Activated naive CD4-positive, alpha-beta T cell treated with anti-CD3 and anti-CD28 coated beads for 36 hours (primary cell): Measurements from ENCODE around the gene C22orf42. TPM values are rescaled to one million over a fixed set of nuclear protein-coding genes. Genes with fewer than 3 reads are reported as not detected.

ENCODE experiments used
- CTCF ChIA-PET: fragments of 350-600 bp; sonication (Branson Sonifier 250); formaldehyde crosslinking; loops from one replicate; lab custom pipeline; 2021; ENCODE audit warnings: antibody characterized with exemption; lab: Charles Lee
- DNase-seq: peaks from one replicate; pipeline ENCODE4 v3.0.0-alpha.2; 2020
- H3K27ac Mint-ChIP-seq: one replicate; pipeline ENCODE4 v1.8.0; 2021; ENCODE audit warnings: mild to moderate bottlenecking, mixed read lengths
- H3K27me3 Mint-ChIP-seq: one replicate; pipeline ENCODE4 v1.8.0; 2021; ENCODE audit warnings: low read depth, mixed read lengths
- H3K36me3 Mint-ChIP-seq: one replicate; pipeline ENCODE4 v1.8.0; 2021; ENCODE audit warnings: low read depth, mixed read lengths
- H3K4me1 Mint-ChIP-seq: one replicate; pipeline ENCODE4 v1.8.0; 2021; ENCODE audit warnings: low read depth, mixed read lengths
- H3K4me3 Mint-ChIP-seq: one replicate; pipeline ENCODE4 v1.8.0; 2021; ENCODE audit warnings: mild to moderate bottlenecking, moderate library complexity, mixed read lengths
- H3K9me3 Mint-ChIP-seq: one replicate; pipeline ENCODE4 v1.8.0; 2021; ENCODE audit warnings: mixed read lengths
- intact Hi-C: fragments of 100-400 bp; cut with micrococcal nuclease; formaldehyde crosslinking; loops from one replicate; pipeline ENCODE4 v1.15.1; 2023
- total RNA-seq, 2 experiments: library from RNA; stranded (reverse); gene quantifications; one replicate each; pipeline ENCODE4 v1.2.3, GENCODE V29; 2021

C22orf42 gene
- total RNA-seq, result not detected

DNA sequence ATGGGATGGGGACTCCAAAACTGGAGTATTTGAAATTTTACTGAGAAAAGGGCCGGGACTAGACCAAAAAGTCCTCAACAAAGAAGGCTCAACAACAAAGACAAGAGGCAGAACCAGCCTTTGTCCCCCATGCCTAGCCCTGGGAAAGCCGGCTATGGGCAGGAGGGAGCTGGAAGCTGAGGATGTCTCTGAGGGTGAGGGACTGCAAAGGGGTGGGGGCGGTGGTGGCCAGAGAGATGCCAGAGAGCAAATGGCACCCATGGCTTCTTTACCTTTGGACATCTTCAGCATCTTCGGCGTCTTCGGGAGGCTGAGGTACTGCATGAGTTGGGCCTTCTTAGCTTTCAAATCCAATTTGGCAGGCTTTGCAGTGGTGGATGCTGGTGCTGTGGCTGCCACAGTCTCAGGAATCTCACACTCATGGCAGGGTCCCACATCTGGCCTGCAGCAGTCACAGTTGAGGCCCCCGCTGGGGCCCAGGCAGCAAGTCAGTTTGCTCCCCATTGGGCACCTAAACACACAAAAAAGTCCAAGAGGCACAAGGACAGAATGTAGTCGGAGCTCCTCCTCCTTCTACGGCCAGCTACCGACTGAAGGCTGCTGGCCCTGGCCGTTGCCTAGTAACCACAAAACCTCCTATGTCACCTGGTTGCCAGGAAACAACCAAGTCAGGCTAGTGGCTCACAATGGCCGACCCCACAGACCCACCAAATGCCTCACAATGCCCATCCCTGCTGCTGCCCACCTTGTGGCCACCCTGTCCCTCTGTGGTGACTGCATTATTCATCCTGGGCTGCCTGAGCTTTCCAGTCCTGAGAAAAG, at the start of gene C22orf42:
Gene C22orf42, minus strand, starts transcription at position 592 of the 822 bp plus-strand sequence. Its CDS starts 88 bp downstream, at position 504.
- H3K36me3 Mint-ChIP-seq, result no peaks in the 10 kb centered on the region
- no peak within 1 kb of the TSS for H3K27ac Mint-ChIP-seq
- CTCF ChIA-PET, result interaction anchor here (1.1 kb wide), 1 partner anchor 365 kb away, joined by 3 read pairs; no protein-coding TSS in a partner anchor
- peaks cover 3% of the 10 kb centered on the region for H3K4me1 Mint-ChIP-seq
- DNase-seq, result no peak
- no peaks in the 10 kb centered on the region for H3K27me3 Mint-ChIP-seq
- no peaks in the 10 kb centered on the region for H3K9me3 Mint-ChIP-seq
- H3K4me3 Mint-ChIP-seq, result no peak within 1 kb of the TSS
- intact Hi-C loops, result no loop called here

DNA sequence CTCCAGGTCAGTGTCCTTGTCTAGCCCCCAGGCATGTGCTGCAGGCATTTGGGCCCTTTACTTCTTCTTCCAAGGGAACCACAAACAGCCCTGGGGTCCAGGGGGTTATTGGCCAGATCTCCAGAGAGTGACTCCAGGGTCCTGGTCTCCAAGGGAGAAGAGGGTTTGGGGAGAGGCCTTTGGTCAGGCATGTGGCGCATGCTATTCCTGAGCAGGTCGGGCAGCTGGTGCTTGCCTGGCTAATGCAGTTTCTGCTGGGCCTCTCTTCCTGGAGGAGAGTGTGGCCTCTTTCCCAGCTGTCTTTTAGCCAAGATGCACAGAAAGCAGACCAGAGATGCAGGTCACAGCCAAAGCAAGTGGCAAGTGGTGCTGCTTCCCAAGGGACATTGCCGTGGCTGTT, 49.6 kb upstream of the C22orf42 start:
- no peak for DNase-seq
- no peaks in the 10 kb centered on the region for H3K9me3 Mint-ChIP-seq
- H3K27ac Mint-ChIP-seq, result no peak overlapping the region
- CTCF ChIA-PET, result no interaction called here
- no peak overlapping the region for H3K4me3 Mint-ChIP-seq
- peaks cover 9% of the 10 kb centered on the region for H3K27me3 Mint-ChIP-seq
- intact Hi-C loops, result no loop called here
- H3K36me3 Mint-ChIP-seq, result no peaks in the 10 kb centered on the region
- peaks cover 8% of the 10 kb centered on the region for H3K4me1 Mint-ChIP-seq

DNA sequence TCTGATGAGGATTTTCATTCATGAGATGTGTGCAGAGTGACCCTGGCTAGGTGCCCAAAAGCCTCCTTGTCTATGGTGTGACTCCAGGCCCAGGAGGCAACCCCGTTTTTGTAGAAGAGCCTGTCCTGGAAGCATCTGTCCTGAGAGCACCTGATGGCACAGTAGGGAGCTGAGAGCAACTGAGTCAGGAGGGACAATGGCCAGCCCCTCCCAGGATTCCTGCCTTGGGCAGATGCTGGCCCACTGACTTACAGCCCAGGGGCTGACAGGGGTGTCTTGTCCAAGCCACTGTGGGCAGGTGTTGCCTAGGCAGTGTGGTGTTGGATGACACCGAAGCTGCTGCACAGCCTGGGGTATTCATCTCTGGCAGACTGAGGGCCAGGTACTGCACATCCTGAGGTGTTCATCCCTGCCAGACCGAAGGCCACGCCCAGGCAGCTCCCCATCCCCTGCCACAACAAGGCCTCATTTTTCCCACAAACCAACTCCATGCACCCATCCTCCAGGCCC, 48.9 kb upstream of the C22orf42 start:
- no peaks in the 10 kb centered on the region for H3K9me3 Mint-ChIP-seq
- CTCF ChIA-PET, result no interaction called here

GRCh38 chr22:32206774-32207758, 48.0 kb upstream of the C22orf42 start:
- peak; percentile 50 for DNase-seq
- CTCF ChIA-PET, result no interaction called here
- no peaks in the 10 kb centered on the region for H3K9me3 Mint-ChIP-seq
- no peaks in the 10 kb centered on the region for H3K36me3 Mint-ChIP-seq
- intact Hi-C loops, result loop anchor here (1.0 to 2.0 kb wide), 4 partner anchors 64 to 266 kb away; no protein-coding TSS in a partner anchor
- H3K4me1 Mint-ChIP-seq, result peaks cover 24% of the 10 kb centered on the region
- H3K27ac Mint-ChIP-seq, result no peak overlapping the region
- no peak overlapping the region for H3K4me3 Mint-ChIP-seq
- peaks cover 17% of the 10 kb centered on the region for H3K27me3 Mint-ChIP-seq

More for the DNA sequence above, 48.9 kb upstream of the C22orf42 start:
- no peak for DNase-seq
- peaks cover 15% of the 10 kb centered on the region for H3K4me1 Mint-ChIP-seq
- no peaks in the 10 kb centered on the region for H3K36me3 Mint-ChIP-seq
- no peak overlapping the region for H3K4me3 Mint-ChIP-seq
- peaks cover 15% of the 10 kb centered on the region for H3K27me3 Mint-ChIP-seq
- no peak overlapping the region for H3K27ac Mint-ChIP-seq
- intact Hi-C loops, result loop anchor here (1.0 to 2.0 kb wide), 4 partner anchors 65 to 265 kb away; no protein-coding TSS in a partner anchor

GRCh38 chr22:32205974-32206773, 47.1 kb upstream of the C22orf42 start:
- intact Hi-C loops, result loop anchor here (2.0 kb wide), 1 partner anchor 63 kb away; no protein-coding TSS in a partner anchor
- DNase-seq, result no peak
- Mint-ChIP-seq H3K4me3 (no peak overlapping the region), H3K27ac (no peak overlapping the region), H3K4me1 (peaks cover 28% of the 10 kb centered on the region), H3K9me3 (no peaks in the 10 kb centered on the region), H3K27me3 (peaks cover 17% of the 10 kb centered on the region), H3K36me3 (no peaks in the 10 kb centered on the region)
- CTCF ChIA-PET, result no interaction called here

- H3K4me1 Mint-ChIP-seq, result peaks cover 34% of the 10 kb centered on the region
- H3K27me3 Mint-ChIP-seq, result peaks cover 17% of the 10 kb centered on the region
- no peaks in the 10 kb centered on the region for H3K9me3 Mint-ChIP-seq
- intact Hi-C loops, result no loop called here
- CTCF ChIA-PET, result no interaction called here
- peak; percentile 41 for DNase-seq
- H3K36me3 Mint-ChIP-seq, result no peaks in the 10 kb centered on the region
- peak within 1 kb of the TSS; percentile 66 for H3K4me3 Mint-ChIP-seq
- no peak within 1 kb of the TSS for H3K27ac Mint-ChIP-seq
These were observed 46.0 kb upstream of the C22orf42 start, which contains the start of gene RFPL2 for GRCh38 chr22:32204856-32205722. RFPL2 (minus strand) TSS chr22:32205073; CDS start chr22:32202451, 2,622 bp downstream.

- DNase-seq, result peak; percentile 27
- peak overlapping the region; percentile 66 for H3K4me3 Mint-ChIP-seq
- intact Hi-C loops, result no loop called here
- H3K27ac Mint-ChIP-seq, result no peak overlapping the region
- H3K27me3 Mint-ChIP-seq, result peaks cover 17% of the 10 kb centered on the region
- H3K9me3 Mint-ChIP-seq, result no peaks in the 10 kb centered on the region
- CTCF ChIA-PET, result no interaction called here
- H3K4me1 Mint-ChIP-seq, result peaks cover 34% of the 10 kb centered on the region
- H3K36me3 Mint-ChIP-seq, result no peaks in the 10 kb centered on the region
These were observed 45.1 kb upstream of the C22orf42 start for GRCh38 chr22:32204040-32204855.

GRCh38 chr22:32203181-32204039, 44.3 kb upstream of the C22orf42 start:
- CTCF ChIA-PET, result no interaction called here

GRCh38 chr22:32202539-32203180, 43.6 kb upstream of the C22orf42 start:
- no peaks in the 10 kb centered on the region for H3K9me3 Mint-ChIP-seq
- H3K4me1 Mint-ChIP-seq, result peaks cover 34% of the 10 kb centered on the region
- H3K27ac Mint-ChIP-seq, result no peak overlapping the region
- peak; percentile 53 for DNase-seq
- CTCF ChIA-PET, result interaction anchor here (0.6 to 3.5 kb wide), 7 partner anchors 15 to 271 kb away, joined by 3 to 11 read pairs (median 4); no protein-coding TSS in a partner anchor
- H3K4me3 Mint-ChIP-seq, result peak overlapping the region; percentile 66
- peaks cover 17% of the 10 kb centered on the region for H3K27me3 Mint-ChIP-seq
- intact Hi-C loops, result loop anchor here (1.0 kb wide), 2 partner anchors 64 to 271 kb away; no protein-coding TSS in a partner anchor
- no peaks in the 10 kb centered on the region for H3K36me3 Mint-ChIP-seq

More at GRCh38 chr22:32203181-32204039, 44.3 kb upstream of the C22orf42 start:
- Mint-ChIP-seq H3K4me1 (peaks cover 34% of the 10 kb centered on the region), H3K9me3 (no peaks in the 10 kb centered on the region), H3K27ac (no peak overlapping the region), H3K36me3 (no peaks in the 10 kb centered on the region), H3K4me3 (peak overlapping the region; percentile 66), H3K27me3 (peaks cover 17% of the 10 kb centered on the region)
- intact Hi-C loops, result no loop called here
- no peak for DNase-seq
